ENCODE measurements around the gene FBLN1. TPM values are rescaled to one million over a fixed set of nuclear protein-coding genes. Genes with fewer than 3 reads are reported as not detected.

Gene FBLN1
- total RNA-seq, 1 experiment from 2014 or later: 158 TPM

GRCh38 chr22:45626198-45626651 is 123.5 kb downstream of the FBLN1 start:
- peak overlapping the region; percentile 82 for H3K4me2 ChIP-seq
- peak overlapping the region; percentile 86 for H2AFZ ChIP-seq

DNA sequence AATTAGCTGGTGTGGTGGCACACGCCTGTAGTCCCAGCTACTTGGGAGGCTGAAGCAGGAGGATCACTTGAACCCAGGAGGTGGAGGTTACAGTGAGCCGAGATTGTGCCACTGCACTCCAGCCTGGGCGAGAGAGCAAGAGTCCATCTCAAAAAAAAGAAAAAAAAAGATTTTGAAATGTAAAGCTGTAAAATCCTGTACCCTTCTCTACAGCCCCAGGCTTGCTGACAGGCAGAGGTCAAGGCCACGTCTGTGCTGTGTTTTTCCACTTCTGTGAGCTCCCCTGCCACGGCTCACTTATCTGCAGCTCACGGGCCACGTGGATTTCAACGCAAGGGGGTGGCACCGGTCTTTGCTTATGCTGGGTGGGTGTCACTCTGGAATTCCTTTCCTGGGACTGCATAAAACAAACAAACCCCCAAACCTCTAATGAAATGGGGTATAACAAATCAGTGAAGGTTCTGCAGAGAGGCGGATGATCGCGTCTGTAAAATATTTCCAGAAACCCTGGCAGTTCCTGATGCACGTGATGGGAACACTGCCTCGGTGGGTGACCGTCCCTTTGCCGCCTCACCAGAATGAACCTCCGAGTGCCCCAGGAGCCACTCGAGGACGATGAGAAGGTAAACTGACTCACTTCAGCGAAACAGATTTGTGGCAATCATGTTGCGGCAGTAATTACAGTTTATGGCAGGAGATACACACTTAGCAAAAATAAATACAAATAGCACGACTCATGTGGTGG is 125.0 kb downstream of the FBLN1 start:
- CTCF ChIA-PET: no interaction called here
- H4K20me1 ChIP-seq (ENCODE audit: insufficient read depth): no peaks in the 10 kb centered on the region
- H3K27me3 ChIP-seq (ENCODE audit: insufficient read depth, low read depth): no peaks in the 10 kb centered on the region
- H3F3A ChIP-seq (ENCODE audit: insufficient read depth, low read depth): peaks cover 12% of the 10 kb centered on the region
- H3K79me2 ChIP-seq (ENCODE audit: low read depth): peaks cover 15% of the 10 kb centered on the region
- H3K4me2 ChIP-seq: no peak overlapping the region
- H3K9me2 ChIP-seq (ENCODE audit: insufficient read depth): no peaks in the 10 kb centered on the region
- POLR2A ChIA-PET (ENCODE audit: unreplicated experiment): no interaction called here
- H3K36me3 ChIP-seq (ENCODE audit: low read depth): peaks cover 27% of the 10 kb centered on the region
- no peak overlapping the region for H3K4me3 ChIP-seq
- peak overlapping the region; percentile 91; the same call in 1 of the 2 replicates for H3K27ac ChIP-seq
- H3K4me1 ChIP-seq (replicated peaks; ENCODE audit: insufficient read depth): peaks cover 27% of the 10 kb centered on the region
- intact Hi-C loops (cut with micrococcal nuclease; ENCODE audit: unreplicated experiment): no loop called here
- peaks cover 32% of the 10 kb centered on the region for H3K9me3 ChIP-seq (ENCODE audit: insufficient read depth, low read depth)
- H2AFZ ChIP-seq: no peak overlapping the region
- BruUV-seq (replicated peaks): TSS peak; percentile 86
- DNase-seq: no peak
- TF ChIP-seq EZH2 (IDR thresholded peaks at IDR 0.05; ENCODE audit: low read depth) (no peak), CTCF (conservative IDR thresholded peaks at IDR 0.05) (no peak)

More at GRCh38 chr22:45626198-45626651, 123.5 kb downstream of the FBLN1 start:
- no peak for TF ChIP-seq CTCF (conservative IDR thresholded peaks at IDR 0.05)
- peak; percentile 88 to 97 for DNase-seq
- Histone ChIP-seq H3K4me1 (replicated peaks; ENCODE audit: insufficient read depth) (peaks cover 27% of the 10 kb centered on the region), H3K79me2 (ENCODE audit: low read depth) (peaks cover 15% of the 10 kb centered on the region), H3K9me2 (ENCODE audit: insufficient read depth) (no peaks in the 10 kb centered on the region), H3K27me3 (ENCODE audit: insufficient read depth, low read depth) (no peaks in the 10 kb centered on the region), H3F3A (ENCODE audit: insufficient read depth, low read depth) (peaks cover 26% of the 10 kb centered on the region), H3K9me3 (ENCODE audit: insufficient read depth, low read depth) (peaks cover 35% of the 10 kb centered on the region), H3K36me3 (ENCODE audit: low read depth) (peaks cover 27% of the 10 kb centered on the region), H3K4me3 (peak overlapping the region; percentile 50), H4K20me1 (ENCODE audit: insufficient read depth) (no peaks in the 10 kb centered on the region), H3K27ac (peak overlapping the region; percentile 91)
- CTCF ChIA-PET: no interaction called here
- POLR2A ChIA-PET (ENCODE audit: unreplicated experiment): interaction anchor here (0.5 to 0.6 kb wide), 4 partner anchors 14 to 457 kb away, joined by 3 to 5 read pairs (median 4); no protein-coding TSS in a partner anchor
- BruUV-seq (replicated peaks): no TSS peak
- intact Hi-C loops (cut with micrococcal nuclease; ENCODE audit: unreplicated experiment): loop anchor here (1.0 kb wide), 1 partner anchor 13 kb away; no protein-coding TSS in a partner anchor

DNA sequence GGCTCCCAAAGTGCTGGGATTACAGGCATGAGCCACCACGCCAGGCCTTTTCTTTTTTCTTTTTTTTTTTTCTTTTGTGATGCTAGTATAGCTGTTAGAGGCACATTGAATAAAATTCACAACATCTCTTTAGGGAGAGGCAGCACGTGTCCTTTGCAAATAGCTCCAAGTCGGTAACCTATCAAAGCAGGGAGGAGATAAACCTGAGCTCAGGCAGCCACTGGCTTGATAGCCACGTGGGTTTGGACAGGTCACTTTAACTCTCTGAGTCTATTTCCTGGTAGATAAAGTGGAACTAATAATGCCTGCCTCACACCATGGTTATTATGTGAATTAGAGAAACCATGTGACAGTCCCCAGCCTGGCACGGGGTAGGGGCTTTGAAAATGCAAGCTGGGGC is 125.8 kb downstream of the FBLN1 start:
- ChIA-PET POLR2A (ENCODE audit: unreplicated experiment) (no interaction called here), CTCF (no interaction called here)
- no peak overlapping the region for H3K4me3 ChIP-seq
- H3K27ac ChIP-seq: no peak overlapping the region
- peaks cover 27% of the 10 kb centered on the region for H3K4me1 ChIP-seq (replicated peaks; ENCODE audit: insufficient read depth)
- H3F3A ChIP-seq (ENCODE audit: insufficient read depth, low read depth): peaks cover 11% of the 10 kb centered on the region
- peaks cover 15% of the 10 kb centered on the region for H3K79me2 ChIP-seq (ENCODE audit: low read depth)
- H4K20me1 ChIP-seq (ENCODE audit: insufficient read depth): no peaks in the 10 kb centered on the region
- no peak for DNase-seq
- TF ChIP-seq EZH2 (IDR thresholded peaks at IDR 0.05; ENCODE audit: low read depth): no peak
- TF ChIP-seq CTCF (conservative IDR thresholded peaks at IDR 0.05): no peak
- no peaks in the 10 kb centered on the region for H3K9me2 ChIP-seq (ENCODE audit: insufficient read depth)
- H3K9me3 ChIP-seq (ENCODE audit: insufficient read depth, low read depth): peaks cover 31% of the 10 kb centered on the region
- intact Hi-C loops (cut with micrococcal nuclease; ENCODE audit: unreplicated experiment): no loop called here
- H3K27me3 ChIP-seq (ENCODE audit: insufficient read depth, low read depth): no peaks in the 10 kb centered on the region
- peaks cover 26% of the 10 kb centered on the region for H3K36me3 ChIP-seq (ENCODE audit: low read depth)
- H3K4me2 ChIP-seq: no peak overlapping the region
- no peak overlapping the region for H2AFZ ChIP-seq
- no TSS peak for BruUV-seq (replicated peaks)

Data from PC-9 (cell line).